LNCAP (cell line): ENCODE data around the gene PDXK.

Source experiments
- TF ChIP-seq, protein P1 (sequence below): fragments of 450-650 bp; IDR thresholded peaks from 2 replicates; pipeline ENCODE4 v1.5.1; 2017; ENCODE audit warnings: mild to moderate bottlenecking

PDXK gene

GRCh38 chr21:43794857-43795256, 75.9 kb downstream of the PDXK start:
- TF ChIP-seq, protein P1, sequence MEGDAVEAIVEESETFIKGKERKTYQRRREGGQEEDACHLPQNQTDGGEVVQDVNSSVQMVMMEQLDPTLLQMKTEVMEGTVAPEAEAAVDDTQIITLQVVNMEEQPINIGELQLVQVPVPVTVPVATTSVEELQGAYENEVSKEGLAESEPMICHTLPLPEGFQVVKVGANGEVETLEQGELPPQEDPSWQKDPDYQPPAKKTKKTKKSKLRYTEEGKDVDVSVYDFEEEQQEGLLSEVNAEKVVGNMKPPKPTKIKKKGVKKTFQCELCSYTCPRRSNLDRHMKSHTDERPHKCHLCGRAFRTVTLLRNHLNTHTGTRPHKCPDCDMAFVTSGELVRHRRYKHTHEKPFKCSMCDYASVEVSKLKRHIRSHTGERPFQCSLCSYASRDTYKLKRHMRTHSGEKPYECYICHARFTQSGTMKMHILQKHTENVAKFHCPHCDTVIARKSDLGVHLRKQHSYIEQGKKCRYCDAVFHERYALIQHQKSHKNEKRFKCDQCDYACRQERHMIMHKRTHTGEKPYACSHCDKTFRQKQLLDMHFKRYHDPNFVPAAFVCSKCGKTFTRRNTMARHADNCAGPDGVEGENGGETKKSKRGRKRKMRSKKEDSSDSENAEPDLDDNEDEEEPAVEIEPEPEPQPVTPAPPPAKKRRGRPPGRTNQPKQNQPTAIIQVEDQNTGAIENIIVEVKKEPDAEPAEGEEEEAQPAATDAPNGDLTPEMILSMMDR: no peak

GRCh38 chr21:43797415-43797814, 78.5 kb downstream of the PDXK start:
- TF ChIP-seq, protein P1: no peak

DNA sequence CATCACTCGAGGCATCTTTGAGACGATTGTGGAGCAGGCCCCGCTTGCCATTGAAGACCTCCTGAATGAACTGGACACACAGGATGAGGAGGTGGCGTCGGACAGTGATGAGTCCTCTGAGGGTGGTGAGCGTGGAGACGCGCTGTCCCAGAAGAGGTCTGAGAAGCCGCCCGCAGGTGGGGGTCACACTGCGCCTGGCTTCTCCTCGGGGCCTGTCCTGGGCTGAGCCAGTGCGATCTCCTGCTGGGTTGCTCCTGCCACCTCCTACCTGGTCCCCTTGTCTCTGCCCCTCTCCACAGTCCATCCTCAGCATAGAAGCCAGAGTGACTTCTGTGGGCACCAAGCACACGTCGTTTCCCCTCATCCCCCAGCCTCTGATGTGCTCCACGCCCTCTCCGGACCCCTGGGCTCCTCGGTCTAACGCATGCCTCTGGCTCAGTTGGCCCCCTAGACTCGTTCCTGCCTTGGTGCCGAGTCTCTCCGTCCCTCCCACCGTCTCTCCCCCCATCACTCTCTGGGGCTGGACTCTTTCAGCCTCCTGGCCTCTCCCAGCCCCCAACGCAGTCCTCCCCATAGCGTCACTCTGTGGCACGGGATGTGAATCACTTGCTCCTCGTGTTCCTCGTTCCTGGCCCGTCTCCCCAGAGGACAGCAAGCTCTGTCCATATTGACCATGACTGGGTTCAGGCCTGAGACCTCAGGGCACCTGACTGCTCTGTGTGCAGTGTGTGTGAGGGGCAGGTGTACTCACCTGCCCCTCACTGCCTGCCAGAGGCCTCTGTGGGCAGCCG, 79.2 kb downstream of the PDXK start:
- TF ChIP-seq, protein P1: no peak

- TF ChIP-seq, protein P1: no peak
Observed at GRCh38 chr21:43799301-43799840, 80.4 kb downstream of the PDXK start.

GRCh38 chr21:43800124-43800523, 81.2 kb downstream of the PDXK start:
- TF ChIP-seq, protein P1: no peak

DNA sequence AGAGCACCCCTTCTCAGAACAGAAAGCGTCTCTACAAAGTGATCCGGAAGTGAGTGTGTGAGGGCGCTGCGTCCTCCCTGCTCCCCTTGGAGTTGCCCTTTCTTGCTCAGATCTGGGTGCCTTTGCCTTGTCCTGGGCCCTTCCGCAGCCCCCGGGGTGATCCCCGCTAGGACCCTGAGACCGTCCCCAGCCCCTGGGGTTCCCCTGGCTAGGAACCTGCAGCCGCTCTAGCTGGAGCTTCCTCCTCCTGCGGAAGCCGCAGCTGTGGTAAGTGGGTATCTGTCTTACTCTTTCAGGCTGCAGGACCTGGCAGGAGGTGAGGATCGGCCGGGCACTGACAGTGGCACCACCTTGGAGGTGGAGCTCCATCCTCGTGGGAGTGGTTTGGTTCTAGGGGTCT, 81.6 kb downstream of the PDXK start:
- TF ChIP-seq, protein P1: no peak

DNA sequence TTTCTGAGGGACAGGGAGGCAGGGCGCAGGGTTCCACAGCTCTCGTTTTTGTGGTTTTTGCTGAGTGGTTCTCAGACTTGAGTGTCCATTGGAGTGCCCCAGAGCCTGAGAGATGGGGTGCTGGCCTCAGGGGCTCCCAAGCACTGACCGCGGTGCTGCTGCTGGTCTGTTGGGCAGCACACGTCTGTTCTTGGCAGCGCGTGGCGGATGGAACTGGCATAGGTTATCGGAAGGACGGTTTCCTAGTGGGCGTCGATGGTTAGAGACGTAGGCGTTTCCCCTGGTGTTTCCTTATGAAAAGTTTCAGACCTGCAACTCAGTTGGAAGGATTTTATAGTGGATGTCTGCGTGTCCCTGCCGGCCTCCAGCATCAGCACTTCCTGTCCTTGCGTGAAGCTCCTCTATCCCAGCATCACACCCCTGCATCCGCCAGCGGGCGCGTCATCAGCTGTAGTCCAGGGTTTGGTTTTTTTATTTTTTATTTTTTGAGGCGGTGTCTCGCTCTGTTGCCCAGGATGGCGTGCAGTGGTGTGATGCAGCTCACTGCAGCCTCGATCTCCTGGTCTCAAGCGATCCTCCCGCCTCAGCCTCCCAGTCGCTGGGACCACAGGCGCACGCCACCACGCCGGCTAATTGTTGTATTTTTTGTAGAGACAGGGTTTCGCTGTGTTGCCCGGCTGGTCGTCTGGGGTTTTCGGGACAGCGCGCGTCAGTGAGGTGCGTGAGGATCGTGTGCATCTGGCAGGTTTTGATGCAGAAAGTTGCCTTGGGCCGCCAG, 82.3 kb downstream of the PDXK start:
- TF ChIP-seq, protein P1: no peak
